HEK293 (cell line): ENCODE results near the gene GDPGP1.

Source experiments
- PBX3 ChIP-seq: sonication (generic); formaldehyde crosslinking; IDR thresholded peaks from 2 replicates; pipeline ENCODE4 v1.8.1; 2022; ENCODE audit warnings: mild to moderate bottlenecking, moderate library complexity, missing genetic modification reagents
- YY1 ChIP-seq: fragments of 450-650 bp; formaldehyde crosslinking; IDR thresholded peaks from 2 replicates; pipeline ENCODE4 v1.5.1; 2018; ENCODE audit warnings: missing biosample characterization, missing genetic modification characterization
- YY2 ChIP-seq: fragments of 450-650 bp; formaldehyde crosslinking; IDR thresholded peaks from 2 replicates; pipeline ENCODE4 v1.5.1; 2016; ENCODE audit warnings: missing biosample characterization, missing genetic modification characterization
- ZBTB8A ChIP-seq: fragments of 450-650 bp; formaldehyde crosslinking; IDR thresholded peaks from 2 replicates; pipeline ENCODE4 v1.5.1; 2016; ENCODE audit warnings: missing biosample characterization, missing genetic modification characterization
- ZNF274 ChIP-seq, 2 experiments: fragments of 200-500 bp in 1 of 2; fragments of 450-650 bp in 1 of 2; sonication (Bioruptor generic) in 1 of 2; formaldehyde crosslinking in 1 of 2; IDR thresholded peaks; 2 replicates each; pipeline versions ENCODE4 v1.5.1 to v1.6.1; 2014 to 2016; ENCODE audit warnings: borderline replicate concordance in 1 of 2, inconsistent platforms in 1 of 2, low read length in 1 of 2, missing biosample characterization in 1 of 2, missing genetic modification characterization in 1 of 2
- ZNF335 ChIP-seq: fragments of 450-650 bp; formaldehyde crosslinking; conservative IDR thresholded peaks from 2 replicates; pipeline ENCODE4 v1.5.1; 2016; ENCODE audit warnings: missing biosample characterization, missing genetic modification characterization
- TF ChIP-seq, protein P1 (sequence below): fragments of 450-650 bp; formaldehyde crosslinking; IDR thresholded peaks from 2 replicates; pipeline ENCODE4 v1.5.1; 2016; ENCODE audit warnings: missing biosample characterization, missing genetic modification characterization

- TF ChIP-seq PBX3 (CRISPR knock-in tag) (no peak; the same call in 1 of the 2 replicates), ZNF274 (IDR thresholded peaks at IDR 0.05; ENCODE audit: low read length) (no peak), ZNF274 (tag by site-specific recombination; IDR thresholded peaks at IDR 0.05; ENCODE audit: borderline replicate concordance) (no peak), YY2 (tag by site-specific recombination) (peak; percentile 49), ZNF335 (peak; percentile 93), ZBTB8A (peak; percentile 81), YY1 (peak; percentile 82)
- TF ChIP-seq, protein P1, sequence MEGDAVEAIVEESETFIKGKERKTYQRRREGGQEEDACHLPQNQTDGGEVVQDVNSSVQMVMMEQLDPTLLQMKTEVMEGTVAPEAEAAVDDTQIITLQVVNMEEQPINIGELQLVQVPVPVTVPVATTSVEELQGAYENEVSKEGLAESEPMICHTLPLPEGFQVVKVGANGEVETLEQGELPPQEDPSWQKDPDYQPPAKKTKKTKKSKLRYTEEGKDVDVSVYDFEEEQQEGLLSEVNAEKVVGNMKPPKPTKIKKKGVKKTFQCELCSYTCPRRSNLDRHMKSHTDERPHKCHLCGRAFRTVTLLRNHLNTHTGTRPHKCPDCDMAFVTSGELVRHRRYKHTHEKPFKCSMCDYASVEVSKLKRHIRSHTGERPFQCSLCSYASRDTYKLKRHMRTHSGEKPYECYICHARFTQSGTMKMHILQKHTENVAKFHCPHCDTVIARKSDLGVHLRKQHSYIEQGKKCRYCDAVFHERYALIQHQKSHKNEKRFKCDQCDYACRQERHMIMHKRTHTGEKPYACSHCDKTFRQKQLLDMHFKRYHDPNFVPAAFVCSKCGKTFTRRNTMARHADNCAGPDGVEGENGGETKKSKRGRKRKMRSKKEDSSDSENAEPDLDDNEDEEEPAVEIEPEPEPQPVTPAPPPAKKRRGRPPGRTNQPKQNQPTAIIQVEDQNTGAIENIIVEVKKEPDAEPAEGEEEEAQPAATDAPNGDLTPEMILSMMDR = peak; percentile 12; the same call in 1 of the 2 replicates
Measured at GRCh38 chr15:90265271-90266060, 31.5 kb downstream of the GDPGP1 start, which contains the start of gene NGRN.
